OCI-LY1 (cell line): Measurements from ENCODE around the gene ABLIM2.

Source experiments
- H2AFZ ChIP-seq: fragments of 200-600 bp; sonication (generic), shearing (Covaris generic); 2 replicates; pipeline ENCODE4 v1.6.0; 2014; ENCODE audit warnings: antibody characterized with exemption, mild to moderate bottlenecking, low read length
- H3F3A ChIP-seq: fragments of 200-600 bp; sonication (generic), shearing (Covaris generic); 2 replicates; pipeline ENCODE4 v1.6.0; 2014; ENCODE audit warnings: mild to moderate bottlenecking, antibody characterized with exemption, low read length, moderate library complexity; ENCODE audit not compliant: insufficient read depth
- H3K27ac ChIP-seq: fragments of 200-600 bp; sonication (generic); 2 replicates; pipeline ENCODE4 v1.5.1; 2014; ENCODE audit warnings: low read length, mixed run types, mild to moderate bottlenecking, low read depth; ENCODE audit not compliant: poor library complexity, severe bottlenecking
- H3K27me3 ChIP-seq: fragments of 200-600 bp; sonication (generic); 2 replicates; pipeline ENCODE4 v1.6.0; 2014; ENCODE audit warnings: antibody characterized with exemption, mild to moderate bottlenecking, low read length, moderate library complexity; ENCODE audit not compliant: insufficient read depth
- H3K36me3 ChIP-seq: fragments of 200-600 bp; sonication (generic); 2 replicates; pipeline ENCODE4 v1.6.1; 2014; ENCODE audit warnings: mild to moderate bottlenecking, antibody characterized with exemption, low read length, moderate library complexity, mixed read lengths; ENCODE audit not compliant: insufficient read depth
- H3K4me1 ChIP-seq: fragments of 200-600 bp; sonication (generic); 2 replicates; pipeline ENCODE4 v1.5.1; 2014; ENCODE audit warnings: mild to moderate bottlenecking, low read length, moderate library complexity; ENCODE audit not compliant: insufficient read depth, severe bottlenecking
- H3K4me2 ChIP-seq: fragments of 200-600 bp; sonication (generic), shearing (Covaris generic); 2 replicates; pipeline ENCODE4 v1.6.1; 2014; ENCODE audit warnings: low read length
- H3K4me3 ChIP-seq: fragments of 200-600 bp; sonication (generic); 2 replicates; pipeline ENCODE4 v1.5.1; 2014; ENCODE audit warnings: low read length, low read depth, mild to moderate bottlenecking, mixed read lengths; ENCODE audit not compliant: poor library complexity, severe bottlenecking
- H3K79me2 ChIP-seq: fragments of 200-600 bp; shearing (Covaris generic); 2 replicates; pipeline ENCODE4 v1.6.1; 2016; ENCODE audit warnings: mixed run types, low read length, mixed read lengths; ENCODE audit not compliant: insufficient read depth
- H3K9ac ChIP-seq: fragments of 200-600 bp; sonication (generic), shearing (Covaris generic); 2 replicates; pipeline ENCODE4 v1.6.1; 2014; ENCODE audit warnings: mild to moderate bottlenecking, low read length, mixed read lengths
- H3K9me2 ChIP-seq: fragments of 200-600 bp; sonication (generic), shearing (Covaris generic); 2 replicates; pipeline ENCODE4 v1.6.1; 2014; ENCODE audit warnings: low read depth, mild to moderate bottlenecking, low read length, mixed read lengths
- H3K9me3 ChIP-seq: fragments of 200-600 bp; shearing (Covaris generic); 2 replicates; pipeline ENCODE4 v1.6.1; 2014; ENCODE audit warnings: low read length, mixed read lengths
- H4K20me1 ChIP-seq: fragments of 200-600 bp; sonication (generic), shearing (Covaris generic); 2 replicates; pipeline ENCODE4 v1.6.0; 2016; ENCODE audit warnings: mild to moderate bottlenecking, low read length; ENCODE audit not compliant: insufficient read depth
- EZH2 ChIP-seq: fragments of 200-600 bp; sonication (generic), shearing (Covaris generic); IDR thresholded peaks from 2 replicates; pipeline ENCODE4 v1.8.0; 2017; ENCODE audit warnings: borderline replicate concordance, mixed run types, mild to moderate bottlenecking, antibody characterized with exemption, low read length, moderate library complexity, mixed read lengths
- TF ChIP-seq, protein P1 (sequence below): fragments of 200-600 bp; sonication (generic), shearing (Covaris generic); IDR thresholded peaks from 2 replicates; pipeline ENCODE4 v1.5.1; 2017; ENCODE audit warnings: mild to moderate bottlenecking, antibody characterized with exemption, low read length, moderate library complexity, mixed read lengths

The ABLIM2 gene

DNA sequence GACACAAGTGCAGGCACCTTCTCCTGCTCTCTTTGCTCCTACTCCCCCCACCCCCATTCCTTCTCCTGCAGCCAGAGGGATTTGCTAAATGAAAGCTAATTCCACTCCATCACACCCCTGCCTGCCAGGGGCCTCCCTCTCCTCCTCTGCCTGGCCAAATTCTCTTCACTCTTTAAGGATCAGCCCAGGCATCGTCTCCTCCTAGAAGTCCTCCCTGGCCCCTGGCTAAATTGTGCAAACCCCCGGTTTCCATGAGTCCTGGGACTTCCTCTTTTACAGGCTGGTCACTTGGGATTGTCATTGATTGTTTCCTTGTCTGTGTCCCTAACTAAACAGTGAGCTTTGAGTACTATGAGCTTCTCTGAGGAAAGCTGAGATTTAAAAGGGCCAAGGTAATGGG, 8.7 kb upstream of the ABLIM2 start:
- Histone ChIP-seq H3K4me3 (no peak overlapping the region), H3K4me2 (no peak overlapping the region), H4K20me1 (no peaks in the 10 kb centered on the region), H3K27ac (no peak overlapping the region), H3K4me1 (peaks cover 33% of the 10 kb centered on the region), H2AFZ (no peak overlapping the region), H3K9me3 (no peaks in the 10 kb centered on the region), H3K27me3 (peaks cover 3% of the 10 kb centered on the region; the same call in 1 of the 2 replicates), H3K9me2 (no peaks in the 10 kb centered on the region), H3K36me3 (no peaks in the 10 kb centered on the region), H3K9ac (no peak overlapping the region), H3K79me2 (no peaks in the 10 kb centered on the region), H3F3A (no peaks in the 10 kb centered on the region)
- TF ChIP-seq, protein P1, sequence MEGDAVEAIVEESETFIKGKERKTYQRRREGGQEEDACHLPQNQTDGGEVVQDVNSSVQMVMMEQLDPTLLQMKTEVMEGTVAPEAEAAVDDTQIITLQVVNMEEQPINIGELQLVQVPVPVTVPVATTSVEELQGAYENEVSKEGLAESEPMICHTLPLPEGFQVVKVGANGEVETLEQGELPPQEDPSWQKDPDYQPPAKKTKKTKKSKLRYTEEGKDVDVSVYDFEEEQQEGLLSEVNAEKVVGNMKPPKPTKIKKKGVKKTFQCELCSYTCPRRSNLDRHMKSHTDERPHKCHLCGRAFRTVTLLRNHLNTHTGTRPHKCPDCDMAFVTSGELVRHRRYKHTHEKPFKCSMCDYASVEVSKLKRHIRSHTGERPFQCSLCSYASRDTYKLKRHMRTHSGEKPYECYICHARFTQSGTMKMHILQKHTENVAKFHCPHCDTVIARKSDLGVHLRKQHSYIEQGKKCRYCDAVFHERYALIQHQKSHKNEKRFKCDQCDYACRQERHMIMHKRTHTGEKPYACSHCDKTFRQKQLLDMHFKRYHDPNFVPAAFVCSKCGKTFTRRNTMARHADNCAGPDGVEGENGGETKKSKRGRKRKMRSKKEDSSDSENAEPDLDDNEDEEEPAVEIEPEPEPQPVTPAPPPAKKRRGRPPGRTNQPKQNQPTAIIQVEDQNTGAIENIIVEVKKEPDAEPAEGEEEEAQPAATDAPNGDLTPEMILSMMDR: no peak
- no peak for TF ChIP-seq EZH2

DNA sequence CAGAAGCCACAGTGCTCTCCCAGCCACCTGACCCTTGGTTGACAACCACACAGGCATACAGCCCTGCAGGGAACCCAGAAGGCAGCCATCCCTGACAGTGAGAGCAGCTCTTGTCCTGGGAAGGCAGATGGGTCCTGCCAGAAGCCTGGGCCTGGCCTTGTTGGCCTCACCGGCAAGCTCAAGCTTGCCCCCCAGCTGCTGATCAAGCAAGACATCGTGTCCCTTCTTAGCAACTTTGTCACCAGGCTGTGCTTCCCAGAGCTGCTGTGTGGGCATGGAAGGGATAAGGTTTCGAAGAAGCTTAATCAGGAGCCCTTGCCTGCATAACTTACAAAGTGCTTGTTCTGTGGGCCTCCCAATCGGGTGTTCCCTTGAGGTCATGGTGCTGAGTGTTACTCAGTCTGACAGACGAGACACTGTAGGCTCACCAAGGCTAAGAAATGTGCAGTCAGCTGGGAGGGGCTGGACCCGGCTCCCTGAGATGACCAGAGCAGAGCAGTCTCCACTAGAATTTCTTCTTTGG, 6.8 kb upstream of the ABLIM2 start:
- no peak overlapping the region; the same call in 1 of the 2 replicates for H3K9ac ChIP-seq
- H3K36me3 ChIP-seq: no peaks in the 10 kb centered on the region
- H3F3A ChIP-seq: no peaks in the 10 kb centered on the region
- H3K9me2 ChIP-seq: no peaks in the 10 kb centered on the region
- H3K9me3 ChIP-seq: no peaks in the 10 kb centered on the region
- peaks cover 3% of the 10 kb centered on the region; the same call in 1 of the 2 replicates for H3K27me3 ChIP-seq
- no peak overlapping the region for H3K4me3 ChIP-seq
- H3K4me2 ChIP-seq: no peak overlapping the region
- no peaks in the 10 kb centered on the region for H3K79me2 ChIP-seq
- no peak overlapping the region for H2AFZ ChIP-seq
- H3K27ac ChIP-seq: no peak overlapping the region
- H4K20me1 ChIP-seq: no peaks in the 10 kb centered on the region
- peaks cover 35% of the 10 kb centered on the region for H3K4me1 ChIP-seq
- TF ChIP-seq, protein P1: no peak
- TF ChIP-seq EZH2: no peak

DNA sequence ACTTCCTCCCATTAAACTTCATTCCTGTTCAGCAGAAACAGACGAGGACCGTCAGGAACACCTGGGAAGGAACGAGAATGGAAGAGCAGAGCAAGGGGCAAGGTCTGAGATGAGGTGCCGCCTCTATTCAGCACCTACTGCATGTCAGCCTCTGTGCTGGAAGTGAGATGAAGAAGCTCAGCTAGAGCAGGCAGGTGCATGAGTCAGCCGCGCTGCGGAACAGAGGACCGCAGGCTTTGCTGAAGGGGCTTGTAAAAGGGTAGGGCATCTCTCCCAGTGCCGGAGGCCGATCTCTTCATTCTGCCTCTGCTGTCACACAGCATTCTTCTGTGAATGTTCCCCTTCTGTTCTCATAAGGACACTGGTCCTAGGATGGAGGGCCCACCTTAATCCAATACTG, 6.1 kb upstream of the ABLIM2 start:
- no peaks in the 10 kb centered on the region for H3K9me3 ChIP-seq
- H3K27ac ChIP-seq: peak overlapping the region; percentile 70
- H3K4me2 ChIP-seq: no peak overlapping the region
- peaks cover 35% of the 10 kb centered on the region for H3K4me1 ChIP-seq
- TF ChIP-seq, protein P1: no peak
- TF ChIP-seq EZH2: no peak
- no peaks in the 10 kb centered on the region for H3K9me2 ChIP-seq
- H3F3A ChIP-seq: no peaks in the 10 kb centered on the region
- no peak overlapping the region for H2AFZ ChIP-seq
- H3K4me3 ChIP-seq: no peak overlapping the region
- peaks cover 3% of the 10 kb centered on the region; the same call in 1 of the 2 replicates for H3K27me3 ChIP-seq
- H3K9ac ChIP-seq: no peak overlapping the region; the same call in 1 of the 2 replicates
- H4K20me1 ChIP-seq: no peaks in the 10 kb centered on the region
- no peaks in the 10 kb centered on the region for H3K36me3 ChIP-seq
- no peaks in the 10 kb centered on the region for H3K79me2 ChIP-seq
